ENCODE results near the gene ST14. TPM values are rescaled to one million over a fixed set of nuclear protein-coding genes. Genes with fewer than 3 reads are reported as not detected.

Gene ST14
- polyA plus RNA-seq, 1 of the 3 experiments (the other 2 are of a cell fraction), result not detected

- H3K9ac ChIP-seq, result no peak overlapping the region
- CTCF ChIA-PET, result interaction anchor here (0.9 to 1.5 kb wide), 4 partner anchors 9 to 92 kb away, joined by 3 to 4 read pairs (median 4); no protein-coding TSS in a partner anchor
- POLR2A ChIA-PET, result no interaction called here
Measured at GRCh38 chr11:130163346-130164220, 4.0 kb downstream of the ST14 start.

GRCh38 chr11:130164221-130164570 is 4.6 kb downstream of the ST14 start:
- Histone ChIP-seq H3K4me3 (ENCODE audit: low read depth in 2 of 2, low read length in 1 of 2) (no peak overlapping the region), H3K36me3 (replicated peaks in 1 of 2; ENCODE audit: control insufficient read depth in 1 of 2, insufficient read depth in 2 of 2, low read length in 1 of 2) (no peaks in the 10 kb centered on the region), H3K9me2 (no peaks in the 10 kb centered on the region), H3K4me2 (no peak overlapping the region), H3K9ac (no peak overlapping the region), H3K27me3 (ENCODE audit: insufficient read depth) (peaks cover 22% of the 10 kb centered on the region; the same call in 1 of the 2 replicates), H3K79me2 (ENCODE audit: insufficient read depth) (no peaks in the 10 kb centered on the region), H3K27ac (ENCODE audit: low read depth in 2 of 2, low read length in 1 of 2) (no peak overlapping the region), H3F3A (replicated peaks; ENCODE audit: insufficient read depth) (no peaks in the 10 kb centered on the region), H3K9me3 (no peaks in the 10 kb centered on the region), H3K4me1 (ENCODE audit: control insufficient read depth in 1 of 2, insufficient read depth in 2 of 2, low read depth in 1 of 2, low read length in 1 of 2) (peaks cover 3 to 6% of the 10 kb centered on the region in 2 experiments; a peak in 1 of 4 replicates), H2AFZ (ENCODE audit: low read depth) (no peak overlapping the region), H4K20me1 (ENCODE audit: insufficient read depth) (no peaks in the 10 kb centered on the region)
- WGBS (ENCODE audit: low lambda C conversion rate), result 84% methylated on average over 2 of the region's 2 CpGs
- POLR2A ChIA-PET, result no interaction called here
- CTCF ChIA-PET, result interaction anchor here (1.5 kb wide), 2 partner anchors 9 to 93 kb away, joined by 3 to 4 read pairs; no protein-coding TSS in a partner anchor
- no peak for DNase-seq
- TF ChIP-seq RXRA (IDR thresholded peaks at IDR 0.05; ENCODE audit: borderline replicate concordance, low read depth), result no peak
- TF ChIP-seq CHD2 (IDR thresholded peaks at IDR 0.05; ENCODE audit: low read length, partially characterized antibody), result no peak
- no peak for TF ChIP-seq RCOR1 (IDR thresholded peaks at IDR 0.05; ENCODE audit: low read length)
- TF ChIP-seq YY1 (IDR thresholded peaks at IDR 0.05; ENCODE audit: low read depth), result no peak
- no peak for TF ChIP-seq GABPA (IDR thresholded peaks at IDR 0.05; ENCODE audit: low read depth)
- TF ChIP-seq TEAD4 (IDR thresholded peaks at IDR 0.05; ENCODE audit: borderline replicate concordance, insufficient read depth), result no peak
- no peak for TF ChIP-seq EP300 (IDR thresholded peaks at IDR 0.05; ENCODE audit: borderline replicate concordance in 1 of 2, low read depth in 1 of 2, low read length in 1 of 2)
- no peak for TF ChIP-seq CTCF (IDR thresholded peaks at IDR 0.05)
- no peak for TF ChIP-seq MXI1 (IDR thresholded peaks at IDR 0.05; ENCODE audit: low read depth, low read length)
- no peak for TF ChIP-seq USF1 (IDR thresholded peaks at IDR 0.05; ENCODE audit: borderline replicate concordance, low read depth)
- TF ChIP-seq RFX5 (IDR thresholded peaks at IDR 0.05; ENCODE audit: low read length), result no peak

More at GRCh38 chr11:130163346-130164220, 4.0 kb downstream of the ST14 start:
- no peak overlapping the region for H2AFZ ChIP-seq (ENCODE audit: low read depth)
- H3K4me3 ChIP-seq (ENCODE audit: low read depth in 2 of 2, low read length in 1 of 2), result no peak overlapping the region
- H3K36me3 ChIP-seq (replicated peaks in 1 of 2; ENCODE audit: control insufficient read depth in 1 of 2, insufficient read depth in 2 of 2, low read length in 1 of 2), result no peaks in the 10 kb centered on the region
- H3K9me2 ChIP-seq, result no peaks in the 10 kb centered on the region
- peaks cover 3 to 6% of the 10 kb centered on the region in 2 experiments; a peak in 1 of 4 replicates for H3K4me1 ChIP-seq (ENCODE audit: control insufficient read depth in 1 of 2, insufficient read depth in 2 of 2, low read depth in 1 of 2, low read length in 1 of 2)
- H3K27ac ChIP-seq (ENCODE audit: low read depth in 2 of 2, low read length in 1 of 2), result no peak overlapping the region
- peaks cover 22% of the 10 kb centered on the region; the same call in 1 of the 2 replicates for H3K27me3 ChIP-seq (ENCODE audit: insufficient read depth)
- no peak overlapping the region for H3K4me2 ChIP-seq
- H3K79me2 ChIP-seq (ENCODE audit: insufficient read depth), result no peaks in the 10 kb centered on the region
- no peak for DNase-seq
- no peaks in the 10 kb centered on the region for H4K20me1 ChIP-seq (ENCODE audit: insufficient read depth)
- WGBS (ENCODE audit: low lambda C conversion rate), result 65% methylated on average over 9 of the region's 13 CpGs
- TF ChIP-seq YY1 (IDR thresholded peaks at IDR 0.05; ENCODE audit: low read depth), result no peak
- TF ChIP-seq RXRA (IDR thresholded peaks at IDR 0.05; ENCODE audit: borderline replicate concordance, low read depth), result no peak
- TF ChIP-seq JUND (IDR thresholded peaks at IDR 0.05), result no peak
- no peak for TF ChIP-seq USF2 (IDR thresholded peaks at IDR 0.05; ENCODE audit: borderline replicate concordance, low read depth, low read length)
- TF ChIP-seq RFX5 (IDR thresholded peaks at IDR 0.05; ENCODE audit: low read length), result no peak
- TF ChIP-seq CHD2 (IDR thresholded peaks at IDR 0.05; ENCODE audit: low read length, partially characterized antibody), result no peak
- no peak for TF ChIP-seq CTCF (IDR thresholded peaks at IDR 0.05)
- TF ChIP-seq EP300 (IDR thresholded peaks at IDR 0.05; ENCODE audit: borderline replicate concordance in 1 of 2, low read depth in 1 of 2, low read length in 1 of 2), result no peak
- no peak for TF ChIP-seq TAF1 (IDR thresholded peaks at IDR 0.05; ENCODE audit: borderline replicate concordance, low read depth, low read length)
- TF ChIP-seq FOXJ3 (CRISPR knock-in tag; IDR thresholded peaks at IDR 0.05), result no peak
- no peak for TF ChIP-seq RCOR1 (IDR thresholded peaks at IDR 0.05; ENCODE audit: low read length)
- no peak for TF ChIP-seq GATA2 (CRISPR knock-in tag; IDR thresholded peaks at IDR 0.05)
- TF ChIP-seq MEF2A (IDR thresholded peaks at IDR 0.05; ENCODE audit: borderline replicate concordance, low read depth), result no peak
- H3K9me3 ChIP-seq, result no peaks in the 10 kb centered on the region
- H3F3A ChIP-seq (replicated peaks; ENCODE audit: insufficient read depth), result no peaks in the 10 kb centered on the region

All from SK-N-SH (cell line).